Measurements from ENCODE around the gene CEMIP.

DNA sequence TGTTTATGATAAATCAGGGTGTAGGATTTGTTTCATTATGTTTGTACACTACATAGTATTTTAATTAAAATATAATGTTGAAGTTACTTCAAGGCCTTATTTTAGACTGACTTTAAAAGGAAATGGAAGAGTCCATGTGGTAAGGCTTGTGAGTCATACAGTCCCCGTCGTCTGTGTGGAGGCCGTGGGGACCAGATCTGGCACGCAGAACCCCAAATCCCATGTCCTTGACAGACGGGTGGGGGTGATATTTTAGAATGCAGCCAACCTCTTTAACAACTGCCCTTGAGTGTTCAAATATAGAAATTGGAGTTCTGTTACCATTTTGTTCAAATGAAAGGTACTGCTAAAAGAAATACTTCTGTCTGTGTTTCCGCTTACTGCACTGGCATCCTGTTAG is 48.2 kb upstream of the CEMIP start:
- TF ChIP-seq CTCF (IDR thresholded peaks at IDR 0.05) (no peak), ZFX (IDR thresholded peaks at IDR 0.05; ENCODE audit: borderline replicate concordance) (no peak)
